ENCODE data around the gene EN2.

EN2 gene

GRCh38 chr7:155422599-155423336, 35.2 kb upstream of the EN2 start:
- no peaks in the 10 kb centered on the region for H3K79me2 ChIP-seq (ENCODE audit: insufficient read depth, low read length)
- no peak overlapping the region for H3K27ac ChIP-seq (ENCODE audit: low read length)
- ATAC-seq (ENCODE audit: insufficient read depth, low read depth) = no peak
- H3K27me3 ChIP-seq (ENCODE audit: insufficient read depth, low read length, poor library complexity) = peaks cover 6% of the 10 kb centered on the region
- no peaks in the 10 kb centered on the region; the same call in 1 of the 2 replicates for H4K20me1 ChIP-seq (ENCODE audit: insufficient read depth, low read length)
- DNase-seq = no peak
- no peak overlapping the region for H2AFZ ChIP-seq (ENCODE audit: low read depth, low read length)
- no peak overlapping the region for H3K4me3 ChIP-seq (ENCODE audit: low read depth in 1 of 2, low read length in 2 of 2)
- H3K9ac ChIP-seq (ENCODE audit: low read depth, low read length) = no peak overlapping the region
- TF ChIP-seq EZH2 (IDR thresholded peaks at IDR 0.05; ENCODE audit: borderline replicate concordance, low read depth, low read length, severe bottlenecking) = no peak
- TF ChIP-seq CTCF (IDR thresholded peaks at IDR 0.05; ENCODE audit: borderline replicate concordance, extremely low read depth, low read length, poor library complexity, severe bottlenecking) = no peak
- H3K4me1 ChIP-seq (ENCODE audit: insufficient read depth, low read length) = no peaks in the 10 kb centered on the region
- no peaks in the 10 kb centered on the region for H3K36me3 ChIP-seq (ENCODE audit: insufficient read depth, low read length)
- H3K4me2 ChIP-seq (ENCODE audit: insufficient read depth, low read length) = no peak overlapping the region
- no peaks in the 10 kb centered on the region for H3K9me3 ChIP-seq (ENCODE audit: insufficient read depth, low read length, severe bottlenecking)

- H3K79me2 ChIP-seq (ENCODE audit: insufficient read depth, low read length) = no peaks in the 10 kb centered on the region
- no peak for DNase-seq
- TF ChIP-seq CTCF (IDR thresholded peaks at IDR 0.05; ENCODE audit: borderline replicate concordance, extremely low read depth, low read length, poor library complexity, severe bottlenecking) (no peak), EZH2 (IDR thresholded peaks at IDR 0.05; ENCODE audit: borderline replicate concordance, low read depth, low read length, severe bottlenecking) (no peak)
- H4K20me1 ChIP-seq (ENCODE audit: insufficient read depth, low read length) = no peaks in the 10 kb centered on the region; the same call in 1 of the 2 replicates
- H3K9ac ChIP-seq (ENCODE audit: low read depth, low read length) = no peak overlapping the region
- no peak for ATAC-seq (ENCODE audit: insufficient read depth, low read depth)
- H3K9me3 ChIP-seq (ENCODE audit: insufficient read depth, low read length, severe bottlenecking) = no peaks in the 10 kb centered on the region
- H3K4me2 ChIP-seq (ENCODE audit: insufficient read depth, low read length) = no peak overlapping the region
- H3K27ac ChIP-seq (ENCODE audit: low read length) = no peak overlapping the region
- H3K4me1 ChIP-seq (ENCODE audit: insufficient read depth, low read length) = no peaks in the 10 kb centered on the region
- no peak overlapping the region for H2AFZ ChIP-seq (ENCODE audit: low read depth, low read length)
- H3K4me3 ChIP-seq (ENCODE audit: low read depth in 1 of 2, low read length in 2 of 2) = no peak overlapping the region
- H3K36me3 ChIP-seq (ENCODE audit: insufficient read depth, low read length) = no peaks in the 10 kb centered on the region
- peaks cover 8% of the 10 kb centered on the region for H3K27me3 ChIP-seq (ENCODE audit: insufficient read depth, low read length, poor library complexity)
These were observed 34.3 kb upstream of the EN2 start for GRCh38 chr7:155423337-155424285.

DNA sequence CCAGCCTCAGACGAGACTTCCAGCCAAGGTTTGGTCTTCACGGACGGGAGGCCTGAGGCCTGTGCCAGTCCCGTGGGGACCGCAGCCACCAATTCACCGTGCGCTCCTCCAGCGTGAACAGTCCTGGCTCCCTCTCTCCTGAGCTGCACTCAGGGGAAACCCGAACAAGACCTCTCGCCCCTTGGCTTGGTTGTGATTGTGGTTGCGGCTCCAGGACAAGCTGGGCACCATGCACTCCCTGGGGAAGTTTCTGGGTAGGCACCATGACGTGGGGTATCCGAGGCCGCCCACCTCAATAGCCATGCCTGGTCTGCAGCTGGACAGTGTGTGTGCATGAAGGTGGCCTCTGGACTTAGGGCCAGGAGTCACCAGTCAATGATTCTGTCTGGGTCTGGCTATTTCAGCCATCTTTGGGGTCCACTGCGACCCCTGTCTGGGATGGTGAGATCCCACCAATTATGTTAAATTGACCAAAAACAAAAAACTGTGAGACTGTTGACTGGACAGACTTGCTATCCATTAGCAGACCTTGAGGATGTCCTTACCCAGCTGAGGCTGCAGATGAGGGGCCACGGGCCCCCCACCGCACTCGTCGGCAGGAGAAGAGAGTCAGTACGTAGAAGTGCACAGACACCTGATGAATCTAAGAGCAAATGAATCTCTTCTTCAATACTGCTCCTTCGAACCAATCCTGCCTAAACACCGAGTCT, 33.5 kb upstream of the EN2 start:
- no peak overlapping the region for H3K27ac ChIP-seq (ENCODE audit: low read length)
- no peak for TF ChIP-seq CTCF (IDR thresholded peaks at IDR 0.05; ENCODE audit: borderline replicate concordance, extremely low read depth, low read length, poor library complexity, severe bottlenecking)
- no peak for TF ChIP-seq EZH2 (IDR thresholded peaks at IDR 0.05; ENCODE audit: borderline replicate concordance, low read depth, low read length, severe bottlenecking)
- DNase-seq = no peak
- H3K9me3 ChIP-seq (ENCODE audit: insufficient read depth, low read length, severe bottlenecking) = no peaks in the 10 kb centered on the region
- no peaks in the 10 kb centered on the region for H3K36me3 ChIP-seq (ENCODE audit: insufficient read depth, low read length)
- no peak overlapping the region for H2AFZ ChIP-seq (ENCODE audit: low read depth, low read length)
- H3K79me2 ChIP-seq (ENCODE audit: insufficient read depth, low read length) = no peaks in the 10 kb centered on the region
- peaks cover 8% of the 10 kb centered on the region for H3K27me3 ChIP-seq (ENCODE audit: insufficient read depth, low read length, poor library complexity)
- H3K4me3 ChIP-seq (ENCODE audit: low read depth in 1 of 2, low read length in 2 of 2) = no peak overlapping the region
- no peak overlapping the region for H3K9ac ChIP-seq (ENCODE audit: low read depth, low read length)
- H3K4me1 ChIP-seq (ENCODE audit: insufficient read depth, low read length) = no peaks in the 10 kb centered on the region
- no peaks in the 10 kb centered on the region; the same call in 1 of the 2 replicates for H4K20me1 ChIP-seq (ENCODE audit: insufficient read depth, low read length)
- ATAC-seq (ENCODE audit: insufficient read depth, low read depth) = no peak
- no peak overlapping the region for H3K4me2 ChIP-seq (ENCODE audit: insufficient read depth, low read length)

Data from DND-41 (cell line).